Vagina (tissue), 2 donors: ENCODE results near the gene PRRT2. TPM values are rescaled to one million over a fixed set of nuclear protein-coding genes. Genes with fewer than 3 reads are reported as not detected.
"Not testable (repeated sequence)": the region's sequence is repeated elsewhere in the genome, so short reads cannot be mapped to it uniquely, and the experiment has no call there.

ENCODE experiments used
- DNase-seq, 2 donors: peaks; one replicate each; pipeline ENCODE4 v3.0.0-alpha.2; 2017; ENCODE audit errors: extremely low spot score in 2 of 2
- H3K27ac ChIP-seq: fragments of 200-600 bp; sonication (generic); one replicate; pipeline ENCODE4 v1.5.1; 2019
- H3K27me3 ChIP-seq: fragments of 200-600 bp; sonication (generic); one replicate; pipeline ENCODE4 v1.5.1; 2019
- H3K36me3 ChIP-seq, 2 donors: fragments of 200-600 bp; sonication (generic); one replicate each; pipeline ENCODE4 v1.5.1; 2017 to 2019
- H3K4me1 ChIP-seq: fragments of 200-600 bp; sonication (generic); one replicate; pipeline ENCODE4 v1.5.1; 2019
- H3K4me3 ChIP-seq, 2 donors: fragments of 200-600 bp; sonication (generic); 1 replicate in 1 of 2; 2 replicates in 1 of 2; pipeline ENCODE4 v1.5.1; 2016 to 2019
- H3K9me3 ChIP-seq: fragments of 200-600 bp; sonication (generic); one replicate; pipeline ENCODE4 v1.5.1; 2019
- POLR2A ChIP-seq, 2 donors: fragments of 450-650 bp; IDR thresholded peaks; one replicate each; pipeline ENCODE4 v1.6.1; 2017; ENCODE audit warnings: antibody characterized with exemption in 2 of 2, mild to moderate bottlenecking in 2 of 2, moderate library complexity in 2 of 2
- POLR2AphosphoS5 ChIP-seq, 2 donors: sonication (generic); formaldehyde crosslinking; IDR thresholded peaks; one replicate each; pipeline ENCODE4 v1.9.0; 2017; ENCODE audit warnings: antibody characterized with exemption in 2 of 2, mild to moderate bottlenecking in 2 of 2, low read depth in 1 of 2; ENCODE audit not compliant: insufficient read depth in 1 of 2
- intact Hi-C: fragments of 100-400 bp; cut with DNase I; formaldehyde crosslinking; loops from one replicate; pipeline ENCODE4 v1.15.1; 2023
- total RNA-seq: library from RNA; depleted of rRNA; stranded (reverse); fragments of >200 nt; gene quantifications from one replicate; pipeline ENCODE4 v1.2.3, GENCODE V29; 2016
- TF ChIP-seq, protein P1 (sequence below), 3 experiments: fragments of 450-650 bp in 2 of 3; fragments of 200-600 bp in 1 of 3; sonication (generic) in 1 of 3; IDR thresholded peaks; one replicate each; pipeline ENCODE4 v1.5.1; 2017 to 2019; ENCODE audit warnings: antibody characterized with exemption in 3 of 3, mild to moderate bottlenecking in 2 of 3, moderate library complexity in 2 of 3

The PRRT2 gene
- total RNA-seq, 1 donor from 2014 or later: 20.4 TPM

DNA sequence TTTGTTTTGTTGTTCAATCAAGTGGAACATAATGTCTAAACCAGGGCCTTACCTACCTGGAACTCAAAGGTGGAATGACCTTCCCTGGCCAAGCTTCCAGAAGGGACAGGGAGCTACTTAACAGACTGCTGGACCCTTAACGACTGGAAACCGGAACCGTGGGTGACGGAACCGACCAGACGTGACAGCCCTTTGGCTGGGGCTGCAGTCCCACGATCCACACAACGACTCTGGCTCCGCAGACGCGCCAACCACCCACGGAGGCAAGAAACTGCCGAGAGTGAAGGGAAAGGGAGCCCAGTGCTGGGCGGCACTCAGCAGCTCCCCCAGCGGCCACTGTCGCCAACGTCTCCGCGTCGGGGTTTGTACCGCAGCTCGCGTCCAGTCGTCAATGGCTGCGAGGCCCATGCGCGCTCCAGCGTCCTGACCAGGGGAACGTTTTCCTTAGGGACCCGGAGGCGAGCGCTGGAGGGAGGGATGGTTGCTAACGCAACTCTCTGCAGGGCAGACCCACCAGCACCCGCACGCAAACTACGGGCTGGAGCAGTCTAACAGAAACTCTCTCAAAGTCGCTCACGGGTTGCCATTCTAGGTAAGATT, 27.0 kb upstream of the PRRT2 start:
- no peaks in the 10 kb centered on the region for H3K36me3 ChIP-seq
- peaks cover 18% of the 10 kb centered on the region for H3K4me1 ChIP-seq
- TF ChIP-seq POLR2A (IDR thresholded peaks at IDR 0.05): no peak
- TF ChIP-seq POLR2AphosphoS5 (IDR thresholded peaks at IDR 0.05; ENCODE audit: insufficient read depth in 1 of 2, low read depth in 1 of 2): peak in 1 of 2 donors; percentile 16
- TF ChIP-seq, protein P1, sequence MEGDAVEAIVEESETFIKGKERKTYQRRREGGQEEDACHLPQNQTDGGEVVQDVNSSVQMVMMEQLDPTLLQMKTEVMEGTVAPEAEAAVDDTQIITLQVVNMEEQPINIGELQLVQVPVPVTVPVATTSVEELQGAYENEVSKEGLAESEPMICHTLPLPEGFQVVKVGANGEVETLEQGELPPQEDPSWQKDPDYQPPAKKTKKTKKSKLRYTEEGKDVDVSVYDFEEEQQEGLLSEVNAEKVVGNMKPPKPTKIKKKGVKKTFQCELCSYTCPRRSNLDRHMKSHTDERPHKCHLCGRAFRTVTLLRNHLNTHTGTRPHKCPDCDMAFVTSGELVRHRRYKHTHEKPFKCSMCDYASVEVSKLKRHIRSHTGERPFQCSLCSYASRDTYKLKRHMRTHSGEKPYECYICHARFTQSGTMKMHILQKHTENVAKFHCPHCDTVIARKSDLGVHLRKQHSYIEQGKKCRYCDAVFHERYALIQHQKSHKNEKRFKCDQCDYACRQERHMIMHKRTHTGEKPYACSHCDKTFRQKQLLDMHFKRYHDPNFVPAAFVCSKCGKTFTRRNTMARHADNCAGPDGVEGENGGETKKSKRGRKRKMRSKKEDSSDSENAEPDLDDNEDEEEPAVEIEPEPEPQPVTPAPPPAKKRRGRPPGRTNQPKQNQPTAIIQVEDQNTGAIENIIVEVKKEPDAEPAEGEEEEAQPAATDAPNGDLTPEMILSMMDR (IDR thresholded peaks at IDR 0.05): peak; percentile 30 to 49 (median 45)
- no peaks in the 10 kb centered on the region for H3K9me3 ChIP-seq
- H3K27me3 ChIP-seq: no peaks in the 10 kb centered on the region
- intact Hi-C loops: no loop called here
- H3K27ac ChIP-seq: no peak overlapping the region
- DNase-seq: no peak
- peak overlapping the region; percentile 8 to 13 for H3K4me3 ChIP-seq

DNA sequence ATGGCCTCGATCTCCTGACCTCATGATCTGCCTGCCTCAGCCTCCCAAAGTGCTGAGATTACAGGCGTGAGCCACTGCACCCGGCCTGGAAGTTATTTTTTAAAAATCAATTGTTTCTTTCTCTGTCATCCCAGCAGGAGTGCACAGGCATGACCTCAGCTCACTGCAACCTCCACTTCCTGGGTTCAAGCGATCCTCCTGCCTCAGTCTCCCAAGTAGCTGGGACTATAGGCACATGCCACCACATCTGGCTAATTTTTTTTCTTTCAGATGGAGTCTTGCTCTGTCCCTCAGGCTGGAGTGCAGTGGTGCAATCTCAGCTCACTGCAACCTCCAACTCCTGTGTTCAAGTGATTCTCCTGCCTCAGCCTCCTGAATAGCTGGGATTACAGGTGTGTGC, 24.8 kb upstream of the PRRT2 start:
- H3K4me3 ChIP-seq, H3K27ac ChIP-seq, H3K9me3 ChIP-seq, H3K27me3 ChIP-seq, DNase-seq, H3K36me3 ChIP-seq, intact Hi-C loops: not testable (repeated sequence)
- H3K4me1 ChIP-seq: peaks cover 35% of the 10 kb centered on the region

DNA sequence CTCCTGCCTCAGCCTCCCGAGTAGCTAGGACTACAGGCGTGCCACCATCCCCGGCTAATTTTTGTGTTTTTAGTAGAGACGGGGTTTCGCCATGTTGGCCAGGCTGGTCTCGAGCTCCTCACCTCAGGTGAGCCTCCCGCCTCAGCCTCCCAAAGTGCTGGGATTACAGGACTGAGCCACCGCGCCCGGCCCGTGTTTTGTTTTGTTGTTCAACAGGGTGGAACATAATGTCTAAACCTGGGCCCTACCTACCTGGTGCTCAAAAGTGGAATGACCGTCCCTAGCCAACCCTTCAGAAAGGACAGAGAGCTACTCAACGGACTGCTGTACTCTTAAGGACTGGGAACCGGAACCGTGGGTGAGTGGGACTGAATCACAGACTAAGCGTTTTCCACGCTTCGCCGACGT, 22.2 kb upstream of the PRRT2 start:
- H3K27me3 ChIP-seq: no peaks in the 10 kb centered on the region
- no peaks in the 10 kb centered on the region for H3K9me3 ChIP-seq
- no peaks in the 10 kb centered on the region for H3K36me3 ChIP-seq
- peak overlapping the region; percentile 91 for H3K27ac ChIP-seq
- H3K4me3 ChIP-seq: peak overlapping the region; percentile 69
- intact Hi-C loops: no loop called here
- no peak for DNase-seq
- TF ChIP-seq POLR2A (IDR thresholded peaks at IDR 0.05) (no peak), POLR2AphosphoS5 (IDR thresholded peaks at IDR 0.05; ENCODE audit: insufficient read depth in 1 of 2, low read depth in 1 of 2) (no peak)
- TF ChIP-seq, protein P1 (IDR thresholded peaks at IDR 0.05): no peak
- H3K4me1 ChIP-seq: peaks cover 34% of the 10 kb centered on the region

DNA sequence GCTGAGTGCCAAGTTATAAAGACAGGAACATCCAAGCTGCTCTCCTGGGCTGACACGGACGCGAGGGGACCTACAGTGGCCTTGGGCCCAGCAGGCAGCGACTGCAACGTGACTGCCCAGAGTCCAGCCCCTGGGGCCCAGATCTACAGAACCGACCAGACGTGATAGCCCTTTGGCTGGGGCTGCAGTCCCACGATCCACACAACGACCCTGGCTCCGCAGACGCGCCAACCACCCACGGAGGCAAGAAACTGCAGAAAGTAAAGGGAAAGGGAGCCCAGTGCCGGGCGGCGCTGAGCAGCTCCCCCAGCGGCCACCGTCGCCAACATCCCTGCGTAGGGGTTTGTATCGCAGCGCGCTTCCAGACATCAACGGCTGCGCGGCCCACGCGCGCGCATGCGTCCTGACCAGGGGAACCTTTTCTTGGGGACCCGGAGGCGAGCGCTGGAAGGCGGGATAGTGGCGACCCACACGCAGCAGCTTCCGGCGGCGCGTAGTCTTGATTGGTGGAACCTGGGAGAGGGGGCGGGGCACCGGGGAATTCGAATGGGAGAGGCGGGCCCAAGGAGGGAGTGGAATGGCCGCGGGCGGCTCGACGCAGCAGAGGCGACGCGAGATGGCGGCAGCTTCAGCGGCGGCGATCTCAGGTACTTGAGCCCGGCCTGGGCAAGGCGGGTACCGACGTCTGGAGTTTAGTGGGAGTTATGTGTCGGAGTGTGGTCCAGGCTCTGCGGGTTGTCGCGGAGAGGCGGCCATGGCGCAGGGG, 21.6 kb upstream of the PRRT2 start, which contains the start of gene KIF22:
Gene KIF22 (plus strand): TSS at position 569 of the 766 bp plus-strand sequence. CDS start 9 bp downstream, at position 578.
- peak; percentile 96 to 100 for TF ChIP-seq POLR2AphosphoS5 (IDR thresholded peaks at IDR 0.05; ENCODE audit: insufficient read depth in 1 of 2, low read depth in 1 of 2)
- TF ChIP-seq, protein P1 (IDR thresholded peaks at IDR 0.05): peak; percentile 63 to 78 (median 67)
- TF ChIP-seq POLR2A (IDR thresholded peaks at IDR 0.05): peak in 1 of 2 donors; percentile 64
- H3K4me3 ChIP-seq: peak within 1 kb of the TSS; percentile 69
- intact Hi-C loops: no loop called here

DNA sequence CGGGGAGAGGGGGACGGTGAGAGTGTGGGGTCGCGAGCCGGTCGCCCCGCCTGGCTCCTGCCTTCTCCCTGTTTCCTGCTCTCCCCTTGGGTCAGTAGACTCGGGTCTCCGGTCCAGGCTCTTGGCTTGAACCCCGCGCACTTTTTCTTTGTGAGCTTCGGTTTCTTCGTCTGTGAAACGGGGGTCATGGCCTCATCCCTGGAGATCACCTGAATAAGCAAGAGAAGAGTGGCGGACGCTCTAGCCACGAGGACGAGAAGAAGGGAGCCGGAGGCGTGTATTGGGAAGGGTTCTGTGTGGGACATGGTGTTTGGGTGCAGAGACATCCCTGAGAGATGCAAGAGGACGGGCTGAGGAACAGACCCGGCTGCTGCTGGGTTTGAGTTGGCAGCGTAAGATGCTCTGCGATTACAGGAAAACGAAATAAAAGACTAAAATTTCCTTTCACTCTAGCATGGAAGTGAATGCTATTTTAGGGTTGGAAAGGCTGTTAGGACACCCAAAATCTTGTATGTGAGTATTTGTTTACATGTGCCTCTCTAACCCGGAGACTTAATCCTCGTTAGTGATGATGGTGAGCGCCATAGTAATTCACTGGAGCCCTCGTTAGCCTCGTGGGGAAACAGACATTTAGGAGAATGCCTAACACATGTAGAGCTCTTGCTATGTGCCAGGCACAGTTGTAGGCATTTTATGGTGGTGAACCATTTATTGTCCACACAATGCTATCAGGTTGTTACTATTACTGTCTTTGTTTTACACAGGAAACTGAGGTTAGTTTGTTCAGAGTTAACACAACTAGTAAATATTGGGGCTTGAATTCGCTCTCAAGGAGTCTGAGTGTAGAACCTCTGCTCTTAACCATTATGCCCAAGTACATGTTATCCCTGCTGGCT, 20.8 kb upstream of the PRRT2 start:
- Histone ChIP-seq H3K9me3 (no peaks in the 10 kb centered on the region), H3K36me3 (no peaks in the 10 kb centered on the region), H3K27ac (peak overlapping the region; percentile 91), H3K4me1 (peaks cover 25% of the 10 kb centered on the region), H3K27me3 (no peaks in the 10 kb centered on the region), H3K4me3 (peak overlapping the region; percentile 69)
- intact Hi-C loops: no loop called here
- no peak for DNase-seq
- TF ChIP-seq POLR2AphosphoS5 (IDR thresholded peaks at IDR 0.05; ENCODE audit: insufficient read depth in 1 of 2, low read depth in 1 of 2): no peak
- TF ChIP-seq, protein P1 (IDR thresholded peaks at IDR 0.05): no peak
- TF ChIP-seq POLR2A (IDR thresholded peaks at IDR 0.05): no peak

More for the DNA sequence above, 21.6 kb upstream of the PRRT2 start, which contains the start of gene KIF22:
- peak within 1 kb of the TSS; percentile 91 for H3K27ac ChIP-seq
- H3K9me3 ChIP-seq: no peaks in the 10 kb centered on the region
- peaks cover 28% of the 10 kb centered on the region for H3K4me1 ChIP-seq
- no peaks in the 10 kb centered on the region for H3K36me3 ChIP-seq
- no peaks in the 10 kb centered on the region for H3K27me3 ChIP-seq
- DNase-seq: peak in 1 of 2 donors; percentile 97
